HG02938 (cell line): Measurements from ENCODE around the gene MED23.

Experiments
- ATAC-seq: cut with Tn5 transposase; IDR thresholded peaks from one replicate; pipeline ENCODE4 v1.9.1; 2021; ENCODE audit warnings: mild to moderate bottlenecking, moderate library complexity; ENCODE audit not compliant: unreplicated experiment

MED23 gene

DNA sequence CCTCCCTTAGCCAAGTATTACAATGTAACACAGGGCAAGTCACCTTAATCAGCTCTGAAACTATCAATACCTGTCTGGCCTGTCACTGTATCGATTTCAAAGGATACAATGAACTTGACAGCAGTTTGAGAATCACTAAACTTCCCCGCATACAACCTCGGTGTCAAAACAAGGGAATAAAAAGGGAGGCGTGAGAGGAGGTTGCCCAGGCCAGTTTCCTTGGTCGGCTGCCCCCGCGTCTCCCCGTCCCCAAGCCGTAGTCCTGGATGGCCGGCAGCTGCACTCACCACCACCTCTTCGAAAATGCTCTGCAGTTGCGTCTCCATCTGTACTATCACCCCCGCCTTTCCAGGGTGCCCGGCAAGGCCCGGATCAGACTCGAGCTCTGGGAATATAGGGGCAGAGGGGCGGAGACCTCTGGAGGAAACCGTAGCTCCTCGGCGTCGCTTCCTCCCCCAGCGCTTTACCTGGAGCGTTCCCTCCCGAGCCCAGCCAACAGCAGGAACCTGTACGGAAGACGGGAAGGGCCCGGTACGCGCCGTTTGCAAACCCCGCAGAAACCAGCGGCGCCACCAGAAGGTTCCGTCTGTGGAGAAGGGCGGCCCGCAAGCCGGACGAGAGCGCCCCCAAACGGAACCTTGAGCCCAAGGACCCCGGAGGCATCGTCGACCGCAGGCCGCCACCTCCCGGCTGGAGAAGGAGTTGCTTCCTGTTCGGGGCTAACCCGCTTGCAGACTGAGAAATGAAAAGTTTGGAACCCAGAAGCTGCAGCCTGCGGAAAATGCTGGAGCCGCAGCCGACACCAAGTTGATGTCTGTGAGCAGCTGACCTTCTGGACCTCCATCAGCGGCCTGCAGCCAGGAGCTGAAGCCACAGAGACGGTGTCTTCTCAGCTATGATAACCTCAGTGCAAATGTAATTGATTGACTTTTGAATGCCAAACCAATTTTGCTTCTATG lies at the start of gene MED23:
MED23 (minus strand) TSS at position 519 of the 959 bp plus-strand sequence; CDS start at position 326, 193 bp downstream.
- peak; percentile 92 for ATAC-seq

DNA sequence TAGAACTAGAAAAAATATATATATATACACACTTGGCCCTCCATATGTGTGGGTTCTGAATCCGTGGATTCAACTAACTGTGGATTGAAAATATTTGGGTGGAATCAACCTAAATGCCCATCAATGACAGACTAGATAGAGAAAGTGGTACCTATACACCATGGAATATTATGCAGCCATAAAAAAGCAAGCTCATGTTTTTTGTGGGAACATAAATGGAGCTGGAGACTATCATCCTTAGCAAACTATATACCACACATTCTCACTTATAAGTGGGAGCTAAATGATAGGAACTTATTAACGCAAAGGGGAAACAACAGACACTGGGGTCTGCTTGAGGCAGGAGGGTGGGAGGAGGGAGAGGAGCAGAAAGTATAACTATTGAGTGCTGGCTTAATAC lies 45.1 kb upstream of the MED23 start:
- ATAC-seq = no peak

DNA sequence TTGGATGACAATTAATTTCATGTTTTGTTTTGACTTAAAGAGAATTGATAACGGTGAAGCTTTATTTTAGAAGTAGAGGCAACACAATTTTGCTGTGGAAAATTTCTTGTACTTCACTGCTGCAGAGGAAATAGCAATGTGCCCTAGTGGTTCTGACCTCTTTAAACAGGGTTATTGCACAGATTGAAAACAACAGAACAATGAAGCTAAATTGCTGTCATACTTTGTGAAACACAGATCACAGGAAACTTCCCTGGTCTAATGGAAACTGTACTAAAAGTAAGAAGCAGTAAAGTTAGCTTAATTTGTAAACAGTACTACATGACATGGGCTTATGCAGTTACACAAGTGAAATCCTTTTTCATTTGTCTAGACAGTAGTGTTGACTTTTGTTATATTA lies 41.8 kb upstream of the MED23 start:
- no peak for ATAC-seq

- ATAC-seq = no peak
These were observed 35.6 kb upstream of the MED23 start for GRCh38 chr6:131663578-131664165.

DNA sequence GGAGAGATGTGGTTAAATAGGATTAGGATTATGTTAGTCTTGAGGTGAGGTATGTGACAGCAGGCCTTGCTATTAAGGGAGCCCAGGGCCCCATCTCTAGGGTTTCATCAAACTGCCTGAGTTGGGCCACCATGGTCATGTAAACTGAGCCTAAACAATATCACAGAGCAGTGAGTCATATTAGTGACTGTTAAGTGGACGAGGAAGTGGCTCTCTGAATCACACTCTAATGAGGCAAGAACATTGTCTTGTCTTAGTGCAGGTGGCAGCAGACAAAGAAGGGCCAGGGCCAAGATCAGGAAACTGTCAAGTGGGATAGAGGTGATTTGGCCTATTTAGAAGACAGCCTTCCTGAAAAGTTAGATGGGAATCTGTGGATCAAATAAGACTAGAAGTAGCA lies 32.2 kb upstream of the MED23 start:
- ATAC-seq = no peak

DNA sequence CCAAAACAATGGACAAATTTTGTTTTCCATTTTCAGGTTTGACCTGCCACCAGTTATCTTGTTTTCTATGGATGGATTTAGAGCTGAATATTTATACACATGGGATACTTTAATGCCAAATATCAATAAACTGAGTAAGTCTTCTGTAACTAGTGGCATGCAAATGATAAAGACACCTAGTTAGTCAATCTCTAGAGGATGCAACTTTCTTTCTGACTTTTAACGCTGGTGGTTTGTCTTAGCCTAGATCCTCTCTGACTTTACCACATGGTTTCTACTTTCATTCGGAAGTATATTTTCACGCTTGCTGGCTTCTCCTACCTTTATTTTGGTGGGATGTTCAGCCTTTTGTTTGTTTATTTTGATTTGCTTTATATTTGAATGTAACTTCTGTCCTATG lies 30.2 kb upstream of the MED23 start:
- ATAC-seq = no peak

GRCh38 chr6:131657630-131658111 lies 29.6 kb upstream of the MED23 start:
- ATAC-seq = no peak

DNA sequence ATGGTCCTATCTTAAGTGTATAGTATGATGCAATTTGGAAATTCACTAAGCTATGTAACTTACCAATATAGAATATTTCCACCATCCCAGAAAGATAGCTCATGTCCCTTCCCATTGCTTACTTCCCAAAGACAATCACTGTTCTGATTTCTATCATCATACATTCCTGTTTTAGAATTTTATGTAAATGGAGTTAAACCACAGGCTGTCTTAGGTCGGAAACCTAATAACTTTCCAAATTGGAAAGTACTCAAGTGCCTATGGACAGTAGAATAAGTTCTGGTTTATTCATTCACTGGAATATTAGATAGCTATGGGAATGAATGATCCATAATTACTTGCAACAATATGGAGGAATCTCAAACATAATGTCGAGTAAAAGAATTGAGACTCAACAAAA lies 29.2 kb upstream of the MED23 start:
- no peak for ATAC-seq

GRCh38 chr6:131656667-131657066 lies 28.6 kb upstream of the MED23 start:
- no peak for ATAC-seq

- ATAC-seq = no peak
These were observed 27.9 kb upstream of the MED23 start for GRCh38 chr6:131655951-131656350.

DNA sequence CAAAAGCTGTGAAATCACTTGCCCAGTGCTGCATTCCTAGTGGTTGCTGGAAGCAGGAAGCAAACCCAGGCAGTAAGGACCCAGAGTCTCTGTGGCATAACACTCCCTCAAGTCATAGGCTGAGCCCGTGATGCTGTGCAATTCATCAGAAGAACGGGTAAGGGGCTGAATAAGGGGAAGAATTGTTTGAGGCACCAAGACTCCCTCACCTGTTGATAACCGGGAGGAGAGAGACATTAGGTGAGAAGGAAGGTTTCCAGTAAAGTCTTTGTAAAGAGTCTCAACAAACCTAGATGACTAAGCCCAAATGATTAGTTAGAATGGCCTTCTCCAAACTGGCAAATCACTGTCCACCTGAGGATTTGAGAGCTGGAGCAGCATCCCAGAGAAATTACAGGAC lies 27.3 kb upstream of the MED23 start:
- ATAC-seq = no peak

DNA sequence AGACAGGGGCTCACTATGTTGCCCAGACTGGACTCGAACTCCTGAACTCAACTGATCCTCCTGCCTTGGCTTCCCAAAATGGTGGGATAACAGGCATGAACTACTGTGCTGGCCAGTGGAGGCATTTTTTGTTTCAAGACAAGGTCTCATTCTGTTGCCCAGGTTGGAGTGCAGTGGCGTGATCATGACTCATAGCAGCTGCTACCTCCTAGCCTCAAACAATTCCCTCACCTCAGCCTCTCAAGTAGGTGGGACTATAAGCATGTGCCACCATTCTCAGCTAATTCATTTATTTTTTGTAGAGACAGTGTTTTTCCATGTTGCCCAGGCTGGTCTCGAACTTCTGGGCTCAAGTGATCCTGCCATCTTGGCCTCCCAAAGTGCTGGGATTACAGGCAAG lies 26.3 kb upstream of the MED23 start:
- ATAC-seq = no peak

GRCh38 chr6:131652472-131652871 lies 24.4 kb upstream of the MED23 start:
- no peak for ATAC-seq

DNA sequence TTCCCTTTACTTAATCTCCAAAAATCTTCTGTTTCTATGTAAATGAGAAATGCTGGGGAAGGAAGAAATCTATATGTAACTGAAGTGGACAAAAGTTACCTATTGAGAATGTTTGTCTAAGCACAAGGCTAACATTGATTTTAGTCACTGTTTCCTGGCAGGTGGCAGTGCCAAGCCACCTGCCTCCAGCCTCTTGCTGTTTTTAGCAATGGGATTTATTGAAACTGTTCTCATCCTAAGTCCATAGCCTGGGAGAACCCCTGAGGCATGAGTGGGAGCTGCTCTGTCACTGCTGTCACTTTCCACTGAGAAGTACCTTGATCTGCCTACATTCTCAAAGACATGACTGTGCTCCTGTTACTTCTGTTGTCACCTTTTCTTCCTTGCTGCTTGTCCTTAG lies 23.7 kb upstream of the MED23 start:
- ATAC-seq = no peak

DNA sequence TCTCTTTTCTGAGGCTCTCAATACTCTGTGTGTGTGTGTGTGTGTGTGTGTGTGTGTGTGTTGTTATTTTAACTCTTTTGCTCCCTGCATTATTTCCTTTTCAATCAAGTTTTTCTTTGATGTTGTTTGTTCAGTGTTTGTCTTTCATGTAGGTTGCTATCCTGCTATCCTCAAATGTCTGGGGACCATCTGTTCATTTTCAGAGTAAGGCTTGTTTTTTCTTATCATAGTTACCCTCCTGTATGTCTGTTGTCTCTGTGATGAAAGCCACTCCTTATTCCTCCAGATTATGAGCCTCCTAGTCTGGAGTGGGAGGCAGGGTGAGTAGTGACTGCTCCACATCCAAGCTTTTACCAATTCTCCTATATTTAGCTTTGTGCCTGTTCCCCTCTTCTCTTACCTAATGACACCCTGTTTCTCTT lies 18.2 kb upstream of the MED23 start:
- ATAC-seq = no peak

- ATAC-seq = no peak
These were observed 17.8 kb upstream of the MED23 start for GRCh38 chr6:131645846-131646245.

DNA sequence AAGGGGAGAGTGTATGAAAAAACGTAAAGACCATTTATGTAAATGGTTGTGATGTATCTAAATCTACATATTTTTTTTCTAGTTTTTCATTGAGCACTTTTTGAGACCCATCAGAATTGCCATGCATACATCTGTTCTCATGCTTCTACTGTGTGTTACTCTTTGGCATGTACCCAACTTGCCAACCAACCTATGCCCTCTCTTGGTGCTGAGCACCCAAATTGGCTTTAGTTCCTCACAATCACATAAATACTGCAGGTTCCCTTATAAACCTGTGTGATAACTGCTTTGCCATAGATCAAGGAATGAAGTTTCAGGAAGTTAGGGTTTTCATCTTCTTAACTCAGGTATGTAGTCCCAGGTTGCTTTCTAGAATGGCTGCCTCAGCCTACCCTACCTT lies 16.9 kb upstream of the MED23 start:
- no peak for ATAC-seq

- ATAC-seq = no peak
These were observed 15.9 kb upstream of the MED23 start for GRCh38 chr6:131643855-131644460.

DNA sequence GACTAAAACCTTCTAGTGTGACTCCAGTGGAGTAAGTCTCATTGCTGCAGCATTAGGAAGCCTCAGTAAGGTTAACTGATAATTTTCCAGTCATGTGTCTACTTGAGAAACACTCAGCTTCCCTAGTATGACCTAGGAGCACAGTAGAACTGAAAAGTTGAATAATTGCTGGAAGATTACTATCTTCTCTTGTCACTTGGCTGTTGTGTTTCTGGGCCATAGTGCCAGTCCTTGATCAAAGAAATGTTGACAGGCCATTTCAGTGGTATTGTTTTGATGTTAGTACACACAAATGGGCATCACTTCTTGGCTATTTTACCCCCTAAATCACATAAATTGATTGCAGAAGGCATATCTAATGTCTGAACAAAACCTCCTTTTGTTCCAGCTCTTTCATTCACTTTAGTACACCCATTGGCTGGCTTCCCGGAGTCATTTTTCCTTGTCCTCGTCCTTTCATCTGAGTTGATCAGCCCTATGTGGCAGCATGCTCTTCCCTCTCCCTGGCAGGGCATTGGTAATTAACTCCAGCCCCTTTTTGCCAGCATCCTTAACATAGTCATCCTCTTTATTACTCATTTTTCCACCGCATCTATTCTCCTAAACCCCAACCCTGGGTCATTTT lies 15.1 kb upstream of the MED23 start:
- ATAC-seq = no peak

DNA sequence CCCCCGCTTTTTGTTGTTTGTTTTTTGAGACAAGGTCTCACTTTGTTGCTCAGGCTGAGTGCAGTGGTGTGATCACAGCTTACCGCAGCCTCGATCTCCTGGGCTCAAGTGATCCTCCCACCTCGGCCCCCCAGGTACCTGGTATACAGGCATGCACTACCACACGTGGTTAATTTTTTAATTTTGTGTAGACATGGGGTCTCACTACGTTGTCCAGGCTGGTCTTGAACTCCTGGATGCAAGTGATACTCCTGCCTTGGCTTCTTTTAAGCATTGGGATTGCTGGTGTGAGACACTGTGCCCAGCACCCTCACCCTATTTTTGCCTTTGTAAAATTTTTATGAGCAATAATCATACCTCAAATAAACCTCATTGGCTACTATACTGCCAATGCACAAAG lies 14.5 kb upstream of the MED23 start:
- no peak for ATAC-seq

DNA sequence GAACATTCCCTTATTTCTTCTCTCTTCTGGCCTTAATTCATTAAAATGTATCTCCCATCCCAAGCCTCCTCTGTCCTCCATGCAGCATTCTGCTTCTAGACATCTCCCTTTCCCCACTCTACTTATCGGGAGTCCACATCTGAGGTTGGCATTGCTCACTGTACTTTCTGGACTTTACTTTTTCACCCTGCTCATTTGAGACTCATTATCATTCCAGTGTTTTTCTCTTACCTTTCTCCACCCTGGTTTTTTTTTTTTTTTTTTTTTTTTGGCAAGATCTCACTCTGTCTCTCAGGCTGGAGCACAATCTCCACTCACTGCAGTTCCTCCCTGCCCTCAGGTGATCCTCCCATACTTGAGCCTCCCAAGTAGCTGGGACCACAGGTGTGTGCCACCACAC lies 13.5 kb upstream of the MED23 start:
- ATAC-seq = no peak
